IgD-negative memory B cell (primary cell): ENCODE results near the gene LMF1. TPM values are rescaled to one million over a fixed set of nuclear protein-coding genes. Genes with fewer than 3 reads are reported as not detected.

Source experiments
- H3K27ac Mint-ChIP-seq, 3 donors: one replicate each; pipeline ENCODE4 v1.8.0; 2020 to 2022; ENCODE audit warnings: mild to moderate bottlenecking in 3 of 3, mixed read lengths in 3 of 3, moderate library complexity in 1 of 3
- H3K27me3 Mint-ChIP-seq: one replicate; pipeline ENCODE4 v1.8.0; 2021; ENCODE audit warnings: mixed read lengths
- H3K36me3 Mint-ChIP-seq: one replicate; pipeline ENCODE4 v1.8.0; 2020; ENCODE audit warnings: mild to moderate bottlenecking, mixed read lengths
- H3K4me1 Mint-ChIP-seq, 3 donors: one replicate each; pipeline ENCODE4 v1.8.0; 2020 to 2022; ENCODE audit warnings: mixed read lengths in 3 of 3, mild to moderate bottlenecking in 1 of 3
- H3K4me3 Mint-ChIP-seq, 4 donors: one replicate each; pipeline ENCODE4 v1.8.0; 2020 to 2022; ENCODE audit warnings: mild to moderate bottlenecking in 4 of 4, mixed read lengths in 4 of 4, moderate library complexity in 3 of 4
- H3K9me3 Mint-ChIP-seq, 3 donors: one replicate each; pipeline ENCODE4 v1.8.0; 2020 to 2021; ENCODE audit warnings: mixed read lengths in 3 of 3, mild to moderate bottlenecking in 1 of 3
- polyA plus RNA-seq: library from polyadenylated mRNA; unstranded; fragments of 300-500 nt; fragmentation: Illumina TruSeq; gene quantifications from one replicate; pipeline ENCODE4 v1.2.3, GENCODE V29; 2021

LMF1 gene
- polyA plus RNA-seq, 1 donor from 2014 or later, result 16.1 TPM

DNA sequence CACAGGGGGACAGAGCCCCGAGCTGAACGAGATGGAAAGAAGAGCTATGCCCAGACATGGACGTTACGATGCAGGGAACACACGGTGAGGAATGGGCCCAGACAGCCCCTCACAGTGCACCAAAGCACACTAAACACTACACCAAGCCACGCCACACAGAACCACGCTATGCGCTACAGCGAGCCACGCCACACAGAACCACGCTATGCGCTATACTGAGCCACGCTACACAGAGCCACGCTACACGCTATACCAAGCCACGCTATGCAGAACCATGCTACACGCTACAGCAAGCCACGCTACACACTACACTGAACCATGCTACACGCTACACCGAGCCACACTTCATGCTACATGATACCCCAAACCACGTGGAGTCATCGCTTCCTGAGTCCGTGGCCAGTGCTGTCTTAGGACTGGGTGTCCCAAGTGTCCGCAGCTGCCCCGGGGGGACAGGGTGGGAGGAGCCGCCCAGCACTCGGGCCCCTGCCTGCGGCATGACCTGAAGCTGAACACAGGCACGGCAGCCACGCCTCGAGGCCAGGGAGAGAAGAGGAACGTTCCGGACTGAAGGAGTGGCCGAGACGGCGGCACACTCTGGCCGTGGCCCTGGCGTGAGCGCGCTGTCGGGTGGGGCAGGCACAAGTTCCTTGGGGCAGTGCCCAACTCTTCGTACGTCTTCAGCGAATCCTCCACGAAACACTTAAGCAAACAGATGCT is 61.3 kb downstream of the LMF1 start:
- Mint-ChIP-seq H3K36me3 (peaks cover 18% of the 10 kb centered on the region), H3K27ac (no peak overlapping the region), H3K4me1 (no peaks in the 10 kb centered on the region), H3K4me3 (no peak overlapping the region), H3K27me3 (no peaks in the 10 kb centered on the region), H3K9me3 (peaks cover 0 to 2% (median 0%) of the 10 kb centered on the region in 3 donors)

GRCh38 chr16:908526-909155 is 62.1 kb downstream of the LMF1 start:
- no peak overlapping the region for H3K27ac Mint-ChIP-seq
- H3K36me3 Mint-ChIP-seq, result peaks cover 18% of the 10 kb centered on the region
- H3K9me3 Mint-ChIP-seq, result peaks cover 0 to 2% (median 0%) of the 10 kb centered on the region in 3 donors
- no peak overlapping the region for H3K4me3 Mint-ChIP-seq
- no peaks in the 10 kb centered on the region for H3K27me3 Mint-ChIP-seq
- no peaks in the 10 kb centered on the region for H3K4me1 Mint-ChIP-seq

- Mint-ChIP-seq H3K36me3 (peaks cover 18% of the 10 kb centered on the region), H3K9me3 (peaks cover 0 to 2% (median 0%) of the 10 kb centered on the region in 3 donors)
Measured at GRCh38 chr16:907842-908241, 62.9 kb downstream of the LMF1 start.

DNA sequence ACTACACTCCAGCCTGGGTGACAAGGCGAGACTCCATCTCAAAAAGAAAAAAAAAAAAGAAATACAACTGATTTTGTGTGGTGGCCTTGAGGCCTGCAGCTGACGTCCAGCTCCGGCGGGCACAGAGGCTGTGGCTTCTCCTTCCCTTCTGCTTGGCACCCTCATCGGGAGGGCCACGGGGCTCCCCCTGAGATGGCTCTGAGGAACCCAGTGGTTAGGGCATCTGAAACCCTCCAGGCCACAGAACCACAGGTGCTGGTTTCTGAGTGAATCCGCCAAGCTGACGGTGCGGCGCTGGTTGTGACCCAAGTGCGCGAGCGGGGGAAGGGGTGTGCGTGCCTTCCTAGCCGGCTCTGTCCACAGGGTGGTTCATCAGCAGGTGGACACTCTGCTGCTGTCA is 63.4 kb downstream of the LMF1 start:
- peaks cover 18% of the 10 kb centered on the region for H3K36me3 Mint-ChIP-seq
- H3K4me3 Mint-ChIP-seq, result no peak overlapping the region
- peaks cover 0 to 2% (median 0%) of the 10 kb centered on the region in 3 donors for H3K9me3 Mint-ChIP-seq
- H3K27me3 Mint-ChIP-seq, result no peaks in the 10 kb centered on the region
- H3K27ac Mint-ChIP-seq, result no peak overlapping the region
- H3K4me1 Mint-ChIP-seq, result no peaks in the 10 kb centered on the region

More at GRCh38 chr16:907842-908241, 62.9 kb downstream of the LMF1 start:
- Mint-ChIP-seq H3K4me3 (no peak overlapping the region), H3K27me3 (no peaks in the 10 kb centered on the region), H3K27ac (no peak overlapping the region), H3K4me1 (no peaks in the 10 kb centered on the region)

GRCh38 chr16:906296-906695 is 64.5 kb downstream of the LMF1 start:
- Mint-ChIP-seq H3K4me1 (no peaks in the 10 kb centered on the region), H3K27ac (no peak overlapping the region), H3K27me3 (no peaks in the 10 kb centered on the region), H3K4me3 (no peak overlapping the region), H3K36me3 (peaks cover 16% of the 10 kb centered on the region), H3K9me3 (peaks cover 0 to 2% (median 0%) of the 10 kb centered on the region in 3 donors)

- no peaks in the 10 kb centered on the region for H3K4me1 Mint-ChIP-seq
- H3K9me3 Mint-ChIP-seq, result no peaks in the 10 kb centered on the region
- no peaks in the 10 kb centered on the region for H3K27me3 Mint-ChIP-seq
- no peak overlapping the region for H3K27ac Mint-ChIP-seq
- H3K36me3 Mint-ChIP-seq, result peaks cover 6% of the 10 kb centered on the region
- H3K4me3 Mint-ChIP-seq, result no peak overlapping the region
Measured at GRCh38 chr16:901715-902601, 68.8 kb downstream of the LMF1 start.

GRCh38 chr16:901149-901548 is 69.6 kb downstream of the LMF1 start:
- peaks cover 5% of the 10 kb centered on the region for H3K36me3 Mint-ChIP-seq
- H3K4me3 Mint-ChIP-seq, result no peak overlapping the region
- no peaks in the 10 kb centered on the region for H3K9me3 Mint-ChIP-seq
- no peaks in the 10 kb centered on the region for H3K27me3 Mint-ChIP-seq
- H3K4me1 Mint-ChIP-seq, result peaks cover 0 to 1% (median 0%) of the 10 kb centered on the region in 3 donors
- H3K27ac Mint-ChIP-seq, result peak overlapping the region in 1 of 3 donors; percentile 27

DNA sequence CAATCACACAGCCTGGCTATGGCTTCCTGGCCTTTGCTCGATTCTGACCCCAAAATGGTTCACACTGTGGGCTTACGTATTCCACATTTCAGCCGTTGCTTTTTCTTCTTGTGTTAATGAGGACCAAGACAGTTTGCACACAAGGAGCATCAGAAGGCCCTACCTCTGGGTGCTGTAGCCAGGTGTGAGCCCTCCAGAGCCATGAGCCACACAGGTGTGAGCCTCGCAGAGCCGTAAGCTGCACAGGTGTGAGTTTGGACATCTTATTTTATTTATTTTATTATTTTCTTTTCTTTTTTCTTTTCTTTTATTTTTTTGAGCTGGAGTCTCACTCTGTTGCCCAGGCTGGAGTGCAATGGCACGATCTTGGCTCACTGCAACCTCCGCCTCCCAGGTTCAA is 70.6 kb downstream of the LMF1 start:
- Mint-ChIP-seq H3K27me3 (no peaks in the 10 kb centered on the region), H3K27ac (no peak overlapping the region), H3K36me3 (no peaks in the 10 kb centered on the region), H3K9me3 (no peaks in the 10 kb centered on the region), H3K4me1 (peaks cover 0 to 1% (median 0%) of the 10 kb centered on the region in 3 donors), H3K4me3 (no peak overlapping the region)

DNA sequence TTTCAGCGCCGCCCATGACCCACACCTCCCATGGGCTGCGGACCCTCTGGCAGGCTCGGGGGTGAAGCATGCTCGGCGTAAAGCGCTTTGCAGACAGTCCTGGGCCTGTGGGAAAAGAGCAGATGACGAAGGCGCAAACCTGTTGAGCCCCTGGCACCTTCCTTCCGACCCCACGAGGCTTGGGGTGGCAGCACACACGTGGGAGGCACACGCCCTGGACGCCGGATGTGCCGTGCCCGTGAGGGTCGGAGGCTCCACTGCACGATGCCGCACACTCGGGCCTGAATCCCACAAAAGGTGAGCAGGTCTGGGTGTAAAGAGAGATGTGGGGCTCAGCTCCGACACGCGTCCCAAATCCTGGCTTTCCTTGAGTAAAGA is 71.1 kb downstream of the LMF1 start:
- no peak overlapping the region for H3K27ac Mint-ChIP-seq
- no peak overlapping the region for H3K4me3 Mint-ChIP-seq
- no peaks in the 10 kb centered on the region for H3K9me3 Mint-ChIP-seq
- no peaks in the 10 kb centered on the region for H3K27me3 Mint-ChIP-seq
- no peaks in the 10 kb centered on the region for H3K36me3 Mint-ChIP-seq
- peaks cover 0 to 1% (median 0%) of the 10 kb centered on the region in 3 donors for H3K4me1 Mint-ChIP-seq

DNA sequence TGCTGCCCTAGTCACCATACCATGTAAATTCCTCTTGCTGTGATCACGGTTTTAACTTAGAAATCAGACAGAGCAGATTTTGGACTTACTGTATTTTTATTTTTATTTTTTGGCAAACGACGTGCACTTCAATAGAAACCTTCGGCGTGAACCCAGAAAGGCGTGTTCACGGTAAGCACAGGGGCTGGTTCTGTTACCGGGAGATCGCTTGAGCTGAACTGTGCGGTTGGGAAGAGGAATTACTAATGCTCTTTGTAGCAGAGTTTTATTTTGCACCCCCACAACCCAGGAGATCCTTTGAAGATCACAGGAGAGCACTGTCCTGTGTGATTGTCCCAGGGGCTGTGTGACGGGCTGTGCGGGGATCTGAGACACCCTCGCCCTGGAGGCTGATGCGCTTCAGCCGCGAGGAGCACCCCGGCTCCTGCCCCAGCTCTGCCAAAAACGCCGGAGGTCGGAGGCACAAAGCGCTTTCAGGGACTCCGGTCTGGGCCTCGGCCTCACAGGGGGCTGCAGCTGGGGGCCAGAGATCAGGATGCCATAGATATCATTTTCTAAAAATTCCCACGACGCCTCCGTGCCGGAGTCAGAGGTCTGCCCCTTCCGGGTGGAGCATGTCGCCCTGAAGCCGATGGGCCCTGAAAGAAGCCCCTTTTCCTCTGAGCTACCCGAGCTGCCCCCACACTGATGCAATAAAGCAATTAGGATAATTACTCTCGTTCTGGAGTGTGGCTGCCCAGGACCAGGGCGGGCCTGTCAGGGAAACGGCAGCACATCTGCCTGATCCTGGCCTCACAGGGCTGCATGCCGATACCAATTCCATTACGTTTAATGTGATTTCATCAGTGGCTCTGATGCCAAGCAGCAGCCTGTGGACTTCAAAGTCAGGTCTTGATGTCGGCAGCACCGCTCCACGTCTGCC is 71.8 kb downstream of the LMF1 start:
- Mint-ChIP-seq H3K36me3 (no peaks in the 10 kb centered on the region), H3K27ac (no peak overlapping the region), H3K27me3 (no peaks in the 10 kb centered on the region), H3K4me3 (peak overlapping the region in 1 of 4 donors; percentile 17), H3K9me3 (no peaks in the 10 kb centered on the region), H3K4me1 (peaks cover 0 to 1% (median 0%) of the 10 kb centered on the region in 3 donors)

GRCh38 chr16:898216-898615 is 72.6 kb downstream of the LMF1 start:
- Mint-ChIP-seq H3K9me3 (no peaks in the 10 kb centered on the region), H3K27ac (no peak overlapping the region), H3K36me3 (no peaks in the 10 kb centered on the region), H3K27me3 (no peaks in the 10 kb centered on the region), H3K4me3 (peak overlapping the region in 1 of 4 donors; percentile 17), H3K4me1 (peaks cover 0 to 1% (median 0%) of the 10 kb centered on the region in 3 donors)

DNA sequence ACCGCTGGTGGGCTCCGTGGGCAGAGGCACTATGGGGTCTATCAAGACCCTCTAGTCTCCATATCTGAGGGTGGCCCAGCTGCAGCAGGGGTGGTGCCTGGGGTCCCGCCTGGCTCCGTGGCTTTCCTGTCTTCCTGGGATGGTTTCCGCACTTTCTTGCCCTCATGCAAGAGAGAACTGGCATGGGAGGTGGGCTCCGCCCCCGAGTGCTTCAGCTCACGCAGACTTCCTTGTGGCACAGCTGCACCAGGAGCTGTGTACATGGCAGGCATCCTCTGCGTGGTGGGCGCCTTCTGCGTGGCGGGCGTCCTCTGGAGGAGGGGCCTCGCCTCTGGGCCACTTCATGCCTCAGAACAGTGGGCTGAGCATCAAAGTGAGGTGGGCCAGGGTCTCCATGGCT is 73.1 kb downstream of the LMF1 start:
- Mint-ChIP-seq H3K9me3 (no peaks in the 10 kb centered on the region), H3K4me3 (no peak overlapping the region), H3K27ac (no peak overlapping the region), H3K36me3 (no peaks in the 10 kb centered on the region), H3K4me1 (peaks cover 0 to 1% (median 0%) of the 10 kb centered on the region in 3 donors), H3K27me3 (no peaks in the 10 kb centered on the region)

DNA sequence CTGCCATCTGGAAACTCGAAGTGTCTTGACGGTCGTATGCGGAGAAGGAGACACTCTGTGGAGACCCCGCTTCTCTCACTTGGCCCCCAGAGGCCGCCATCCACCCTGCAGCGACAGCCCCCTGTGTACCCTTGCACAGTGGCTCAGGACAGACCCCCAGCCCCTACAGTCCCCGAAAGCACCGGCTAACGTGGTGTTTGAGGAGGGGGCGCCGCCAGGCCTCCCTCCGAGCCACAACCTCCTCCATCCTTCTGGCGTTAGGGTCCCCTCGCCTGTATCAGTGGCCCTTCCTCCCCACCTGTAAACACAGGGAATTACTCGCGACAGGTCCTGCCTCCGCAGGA is 73.6 kb downstream of the LMF1 start:
- Mint-ChIP-seq H3K36me3 (no peaks in the 10 kb centered on the region), H3K4me3 (no peak overlapping the region), H3K27ac (peak overlapping the region in 1 of 3 donors; percentile 23), H3K27me3 (no peaks in the 10 kb centered on the region), H3K4me1 (peaks cover 0 to 1% (median 0%) of the 10 kb centered on the region in 3 donors), H3K9me3 (no peaks in the 10 kb centered on the region)
